Lower lobe of right lung (tissue), 2 donors: ENCODE results near the gene SSC5D. TPM values are rescaled to one million over a fixed set of nuclear protein-coding genes. Genes with fewer than 3 reads are reported as not detected.

Experiments used
- ATAC-seq, 2 donors: fragments of 200-7000 bp; cut with Tn5 transposase; one replicate each; pipeline ENCODE4 v1.9.1; 2020 to 2022; ENCODE audit warnings: mild to moderate bottlenecking in 2 of 2, moderate library complexity in 2 of 2
- DNase-seq: peaks from one replicate; pipeline ENCODE4 v3.0.0-alpha.2; 2020
- H3K27ac ChIP-seq: fragments of 200-600 bp; one replicate; pipeline ENCODE4 v1.8.0; 2022
- H3K27me3 ChIP-seq: fragments of 200-600 bp; one replicate; pipeline ENCODE4 v1.8.0; 2022; ENCODE audit warnings: low read depth
- H3K36me3 ChIP-seq: fragments of 200-600 bp; one replicate; pipeline ENCODE4 v1.8.0; 2022; ENCODE audit warnings: mild to moderate bottlenecking
- H3K4me1 ChIP-seq: fragments of 200-600 bp; one replicate; pipeline ENCODE4 v1.8.0; 2022
- H3K4me3 ChIP-seq: fragments of 200-600 bp; one replicate; pipeline ENCODE4 v1.8.0; 2022; ENCODE audit warnings: mild to moderate bottlenecking
- H3K9me3 ChIP-seq: fragments of 200-600 bp; one replicate; pipeline ENCODE4 v1.8.0; 2022
- intact Hi-C: fragments of 100-400 bp; cut with DNase I; formaldehyde crosslinking; loops from one replicate; pipeline ENCODE4 v1.11.0; 2022
- total RNA-seq: library from RNA; stranded (reverse); fragmentation: NEBNext Ultra II Directional; extraction: Animal tissue kit (Norgen Biotek cat#: 25700); gene quantifications from one replicate; pipeline ENCODE4 v1.2.1, GENCODE V29; 2021
- TF ChIP-seq, protein P1 (sequence below): fragments of 200-600 bp; IDR thresholded peaks from one replicate; pipeline ENCODE4 v1.8.0; 2022; ENCODE audit warnings: antibody characterized with exemption, mild to moderate bottlenecking
- donor health status: DM: no; HTN: yes; CAD: no; lungs with severe emphysema.

Gene SSC5D
- total RNA-seq, 1 donor from 2014 or later: 4.7 TPM

DNA sequence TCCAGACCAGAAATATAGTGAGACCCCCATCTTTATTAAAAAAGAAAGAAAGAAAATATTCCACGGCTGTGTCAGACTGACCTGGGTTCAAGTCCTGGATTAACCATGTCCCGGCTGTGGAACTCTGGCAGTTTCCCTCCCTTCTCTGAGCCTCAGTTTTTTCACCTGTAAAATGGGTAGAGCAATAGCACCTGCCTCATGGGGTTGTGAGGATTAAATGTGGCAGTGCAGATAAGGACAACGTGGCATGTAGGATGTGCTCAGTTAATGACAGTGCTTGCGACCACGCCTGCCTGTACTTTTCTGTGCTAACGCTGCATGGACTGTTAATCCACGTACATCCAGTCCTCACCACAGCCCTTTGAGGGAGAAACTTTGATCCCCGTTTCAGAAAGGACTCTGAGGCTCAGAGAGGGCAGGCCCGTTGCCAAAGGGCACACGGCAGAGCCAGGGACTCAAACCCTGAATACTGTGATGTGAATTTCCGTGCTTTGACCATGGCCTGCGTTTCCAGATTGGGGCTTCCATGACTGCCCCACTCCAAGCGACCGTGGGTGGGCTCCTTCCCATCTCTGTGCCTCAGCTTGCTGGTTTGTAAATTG, 32.6 kb downstream of the SSC5D start:
- H3K27ac ChIP-seq: no peak overlapping the region
- ATAC-seq (no peak), DNase-seq (no peak)
- TF ChIP-seq, protein P1, sequence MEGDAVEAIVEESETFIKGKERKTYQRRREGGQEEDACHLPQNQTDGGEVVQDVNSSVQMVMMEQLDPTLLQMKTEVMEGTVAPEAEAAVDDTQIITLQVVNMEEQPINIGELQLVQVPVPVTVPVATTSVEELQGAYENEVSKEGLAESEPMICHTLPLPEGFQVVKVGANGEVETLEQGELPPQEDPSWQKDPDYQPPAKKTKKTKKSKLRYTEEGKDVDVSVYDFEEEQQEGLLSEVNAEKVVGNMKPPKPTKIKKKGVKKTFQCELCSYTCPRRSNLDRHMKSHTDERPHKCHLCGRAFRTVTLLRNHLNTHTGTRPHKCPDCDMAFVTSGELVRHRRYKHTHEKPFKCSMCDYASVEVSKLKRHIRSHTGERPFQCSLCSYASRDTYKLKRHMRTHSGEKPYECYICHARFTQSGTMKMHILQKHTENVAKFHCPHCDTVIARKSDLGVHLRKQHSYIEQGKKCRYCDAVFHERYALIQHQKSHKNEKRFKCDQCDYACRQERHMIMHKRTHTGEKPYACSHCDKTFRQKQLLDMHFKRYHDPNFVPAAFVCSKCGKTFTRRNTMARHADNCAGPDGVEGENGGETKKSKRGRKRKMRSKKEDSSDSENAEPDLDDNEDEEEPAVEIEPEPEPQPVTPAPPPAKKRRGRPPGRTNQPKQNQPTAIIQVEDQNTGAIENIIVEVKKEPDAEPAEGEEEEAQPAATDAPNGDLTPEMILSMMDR: no peak
- no peaks in the 10 kb centered on the region for H3K27me3 ChIP-seq
- no peaks in the 10 kb centered on the region for H3K36me3 ChIP-seq
- H3K4me1 ChIP-seq: peaks cover 4% of the 10 kb centered on the region
- no peaks in the 10 kb centered on the region for H3K9me3 ChIP-seq
- H3K4me3 ChIP-seq: no peak overlapping the region
- intact Hi-C loops: no loop called here

GRCh38 chr19:55525289-55526101, 37.3 kb downstream of the SSC5D start:
- intact Hi-C loops: no loop called here
- Histone ChIP-seq H3K27me3 (no peaks in the 10 kb centered on the region), H3K36me3 (no peaks in the 10 kb centered on the region), H3K4me3 (no peak overlapping the region), H3K4me1 (peaks cover 7% of the 10 kb centered on the region), H3K9me3 (no peaks in the 10 kb centered on the region), H3K27ac (no peak overlapping the region)
- DNase-seq (no peak), ATAC-seq (no peak)
- TF ChIP-seq, protein P1: no peak

DNA sequence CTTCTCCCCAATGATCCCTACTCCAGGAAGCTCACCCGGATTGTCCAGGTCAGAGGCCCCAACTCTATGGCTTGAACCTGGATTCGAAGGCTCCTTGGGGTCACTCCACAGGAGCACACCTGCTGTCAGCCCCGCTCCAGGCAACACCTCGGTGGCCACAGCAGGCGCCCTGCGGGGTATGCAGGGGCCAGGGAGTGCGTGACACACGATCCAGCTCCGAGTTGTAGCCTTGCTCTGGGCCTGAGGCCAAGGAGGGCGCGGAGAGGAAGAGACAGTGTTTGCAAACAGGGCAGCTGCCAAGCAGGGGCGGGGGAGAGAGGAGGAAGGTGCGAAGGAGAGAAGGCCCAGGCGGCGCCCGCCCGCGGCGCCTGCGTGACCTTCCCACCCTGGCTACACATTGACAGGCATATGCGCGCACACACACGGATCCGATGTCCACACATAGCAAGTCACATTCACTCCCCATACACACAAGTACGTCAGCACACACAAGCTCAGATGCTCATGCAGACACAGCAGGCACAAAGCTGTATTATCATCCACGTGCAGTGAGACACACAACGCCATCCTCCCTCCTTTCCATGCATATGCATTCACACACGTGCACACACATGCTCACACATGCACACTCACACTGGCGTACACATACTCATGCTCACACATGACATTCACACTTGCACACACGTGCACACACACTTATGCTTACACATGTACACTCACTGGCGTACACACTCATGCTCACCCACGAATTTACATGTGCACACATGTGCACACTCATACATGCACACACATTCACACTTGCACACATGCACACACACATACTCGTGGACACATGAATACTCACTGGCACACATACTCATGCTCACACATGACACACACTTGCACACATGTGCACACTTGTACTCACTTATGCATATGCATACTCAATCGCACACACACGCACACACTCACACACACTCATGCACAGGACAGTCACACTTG, 38.3 kb downstream of the SSC5D start:
- Histone ChIP-seq H3K27me3 (no peaks in the 10 kb centered on the region), H3K27ac (no peak overlapping the region), H3K4me3 (no peak overlapping the region), H3K36me3 (no peaks in the 10 kb centered on the region), H3K4me1 (peaks cover 7% of the 10 kb centered on the region), H3K9me3 (no peaks in the 10 kb centered on the region)
- intact Hi-C loops: no loop called here
- peak; percentile 77 to 80 for ATAC-seq
- peak; percentile 84 for DNase-seq
- TF ChIP-seq, protein P1: no peak

DNA sequence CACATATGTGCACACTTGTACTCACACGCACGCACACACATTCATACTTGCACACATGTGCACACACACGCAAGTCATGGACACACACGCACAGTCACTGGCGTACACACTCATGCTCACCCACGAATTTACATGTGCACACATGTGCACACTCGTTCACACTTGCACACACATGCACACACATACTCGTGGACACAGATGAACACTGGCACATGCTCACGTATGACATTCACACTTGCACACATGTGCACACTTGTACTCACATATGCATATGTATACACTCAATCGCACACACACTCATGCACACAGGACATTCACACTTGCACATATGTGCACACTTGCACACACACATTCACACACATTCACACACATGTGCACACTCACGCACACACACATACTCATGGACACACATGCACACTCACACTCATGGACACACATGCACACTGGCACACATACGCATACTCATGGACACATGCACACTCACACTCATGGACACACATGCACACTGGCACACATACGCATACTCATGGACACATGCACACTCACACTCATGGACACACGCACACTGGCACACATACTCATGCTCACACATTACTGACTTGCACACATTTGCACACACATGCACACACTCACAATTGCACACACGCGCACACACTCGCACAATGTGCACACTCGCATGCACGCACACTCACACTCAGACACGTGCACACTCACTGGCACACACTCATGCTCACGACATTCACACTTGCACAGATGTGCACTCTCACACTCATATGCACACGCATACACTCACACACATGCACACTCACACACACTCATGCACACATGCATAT, 39.2 kb downstream of the SSC5D start:
- peaks cover 7% of the 10 kb centered on the region for H3K4me1 ChIP-seq
- H3K27me3 ChIP-seq: no peaks in the 10 kb centered on the region
- no peaks in the 10 kb centered on the region for H3K36me3 ChIP-seq
- H3K4me3 ChIP-seq: no peak overlapping the region
- no peaks in the 10 kb centered on the region for H3K9me3 ChIP-seq
- intact Hi-C loops: no loop called here
- TF ChIP-seq, protein P1: no peak
- ATAC-seq: no peak
- H3K27ac ChIP-seq: no peak overlapping the region
- no peak for DNase-seq
